GM19463 (cell line): ENCODE data around the gene METTL4.
A peak's percentile ranks its signal among the peaks of the same experiment; 100 is the strongest.

Source experiments
- ATAC-seq: cut with Tn5 transposase; IDR thresholded peaks from one replicate; pipeline ENCODE4 v1.9.1; 2021; ENCODE audit warnings: mild to moderate bottlenecking, moderate library complexity; ENCODE audit not compliant: unreplicated experiment

The METTL4 gene, protein sequence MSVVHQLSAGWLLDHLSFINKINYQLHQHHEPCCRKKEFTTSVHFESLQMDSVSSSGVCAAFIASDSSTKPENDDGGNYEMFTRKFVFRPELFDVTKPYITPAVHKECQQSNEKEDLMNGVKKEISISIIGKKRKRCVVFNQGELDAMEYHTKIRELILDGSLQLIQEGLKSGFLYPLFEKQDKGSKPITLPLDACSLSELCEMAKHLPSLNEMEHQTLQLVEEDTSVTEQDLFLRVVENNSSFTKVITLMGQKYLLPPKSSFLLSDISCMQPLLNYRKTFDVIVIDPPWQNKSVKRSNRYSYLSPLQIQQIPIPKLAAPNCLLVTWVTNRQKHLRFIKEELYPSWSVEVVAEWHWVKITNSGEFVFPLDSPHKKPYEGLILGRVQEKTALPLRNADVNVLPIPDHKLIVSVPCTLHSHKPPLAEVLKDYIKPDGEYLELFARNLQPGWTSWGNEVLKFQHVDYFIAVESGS

DNA sequence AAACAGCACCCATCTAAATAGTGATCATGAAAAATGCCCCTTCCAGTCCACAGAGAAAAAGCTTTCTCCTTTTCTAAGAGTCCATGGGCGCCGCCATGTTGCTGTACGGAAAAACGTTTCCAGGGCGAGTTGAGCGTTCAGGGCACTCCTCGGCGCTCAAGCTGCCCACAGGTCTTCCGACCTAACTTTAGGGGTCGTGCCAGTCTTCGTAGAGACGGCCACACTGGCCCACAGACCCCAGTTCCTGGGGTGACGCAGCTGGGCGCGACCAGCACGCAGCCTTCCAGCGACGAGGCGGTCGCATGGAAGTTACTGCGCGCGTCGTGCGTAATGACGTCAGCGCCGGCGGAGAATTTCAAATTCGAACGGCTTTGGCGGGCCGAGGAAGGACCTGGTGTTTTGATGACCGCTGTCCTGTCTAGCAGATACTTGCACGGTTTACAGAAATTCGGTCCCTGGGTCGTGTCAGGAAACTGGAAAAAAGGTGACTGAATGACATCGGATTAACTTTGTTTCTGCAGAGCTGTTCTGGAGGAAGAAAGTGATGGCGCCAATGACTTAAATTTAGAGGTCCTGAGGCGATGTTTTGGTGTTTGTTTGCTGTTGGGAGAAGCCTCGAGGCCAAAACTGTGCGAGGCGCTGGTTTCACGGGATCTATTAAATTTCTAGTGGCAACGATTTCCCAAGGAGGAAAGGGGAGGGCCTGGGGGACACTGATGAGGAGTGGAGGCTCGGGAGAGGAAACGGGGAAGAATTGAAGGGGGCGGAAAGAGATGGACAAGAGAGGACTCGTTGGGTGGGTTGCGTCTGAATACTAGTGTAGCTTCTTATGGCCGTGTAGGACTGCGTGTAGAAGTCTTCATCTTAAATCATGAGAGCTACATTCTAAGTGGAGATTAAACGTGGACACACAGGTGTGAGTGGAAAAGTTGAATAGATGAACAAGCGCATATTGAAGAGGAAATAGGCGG, at the start of gene METTL4, which contains the start of gene NDC80:
Gene METTL4 (minus strand): TSS at position 306 of the 971 bp plus-strand sequence. CDS start 4,289 bp downstream, outside the sequence.
Gene NDC80 (plus strand): TSS at position 358 of the 971 bp plus-strand sequence. CDS start 1,429 bp downstream, outside the sequence.
- peak; percentile 82 for ATAC-seq

DNA sequence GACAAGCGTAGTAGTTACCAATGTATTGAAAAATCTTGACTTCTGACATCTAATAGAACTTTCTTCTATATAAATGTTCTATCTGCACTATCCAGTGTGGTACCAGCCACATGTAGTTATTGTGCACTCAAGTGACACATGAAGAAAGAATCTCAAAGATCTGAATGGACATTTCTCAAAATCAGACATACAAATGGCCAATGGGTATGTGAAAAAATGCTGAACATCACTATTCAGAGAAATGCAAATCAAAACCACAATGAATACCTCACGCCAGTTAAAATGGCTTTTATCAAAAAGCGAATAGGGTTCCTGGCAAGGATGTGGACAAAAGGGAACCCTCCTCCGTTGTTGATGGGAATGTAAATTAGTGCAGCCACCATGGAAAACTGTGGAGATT, 46.7 kb upstream of the METTL4 start:
- ATAC-seq: no peak

DNA sequence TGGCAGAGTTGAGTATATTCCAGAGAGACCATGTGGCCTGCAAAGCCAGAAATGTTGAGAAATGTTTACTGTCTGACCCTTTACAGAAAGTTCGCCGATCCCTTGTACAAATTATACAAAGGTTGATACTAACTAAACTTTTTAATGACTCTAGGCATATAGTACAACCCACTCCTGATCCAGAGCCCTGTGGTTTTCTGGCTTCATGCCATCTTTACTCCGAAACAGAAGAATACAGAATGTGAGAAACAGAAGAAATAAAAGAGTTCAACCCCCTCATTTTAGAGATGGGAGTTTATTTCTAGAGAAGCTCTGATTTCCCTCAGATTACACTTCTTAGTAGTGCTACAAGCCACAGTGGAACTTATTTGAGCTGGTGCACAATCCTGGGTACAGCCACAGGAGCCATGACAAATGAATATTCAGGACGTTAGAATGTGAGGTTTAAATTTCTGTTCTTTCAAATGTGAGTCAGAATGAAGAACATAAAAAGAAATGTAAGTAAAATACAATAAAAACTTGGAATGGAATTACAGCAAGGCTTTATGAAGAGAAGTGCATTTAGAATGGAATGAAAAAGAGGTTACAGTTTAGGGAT, 46.2 kb upstream of the METTL4 start:
- no peak for ATAC-seq

DNA sequence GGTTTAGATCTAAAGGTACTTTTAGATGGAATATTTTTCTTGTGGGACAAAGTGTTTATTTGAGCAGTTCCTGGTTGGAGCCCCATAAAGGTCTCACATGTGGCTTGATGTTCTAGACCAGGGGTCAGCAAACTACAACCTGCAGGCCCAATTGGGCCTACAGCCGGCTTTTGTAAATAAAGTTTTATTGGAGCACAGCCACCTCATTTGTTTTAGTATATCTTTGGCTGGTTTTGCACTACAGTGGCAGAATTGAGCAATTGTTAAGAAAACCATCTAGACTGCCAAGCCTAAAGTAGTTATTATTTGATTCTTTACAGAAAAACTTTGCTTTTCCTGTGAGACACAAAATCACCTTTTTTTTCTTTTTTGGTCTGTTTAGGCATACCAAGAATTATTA, 41.7 kb upstream of the METTL4 start:
- no peak for ATAC-seq

DNA sequence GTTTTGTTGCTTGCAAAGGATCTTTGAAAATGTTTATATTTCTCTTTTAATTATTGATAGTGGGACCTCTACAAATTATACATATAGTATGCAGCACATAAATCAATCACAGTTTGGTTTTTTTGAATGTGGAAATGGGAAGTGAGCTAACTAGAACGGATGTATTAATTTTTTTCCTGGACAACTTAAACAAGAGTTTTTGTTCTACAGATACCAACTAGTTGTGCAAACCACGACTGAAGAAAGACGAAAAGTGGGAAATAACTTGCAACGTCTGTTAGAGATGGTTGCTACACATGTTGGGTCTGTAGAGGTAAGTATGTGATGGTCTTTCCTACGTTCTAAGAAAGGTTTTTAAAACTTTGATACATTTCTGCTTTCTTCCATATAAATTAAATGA, 39.2 kb upstream of the METTL4 start:
- no peak for ATAC-seq

DNA sequence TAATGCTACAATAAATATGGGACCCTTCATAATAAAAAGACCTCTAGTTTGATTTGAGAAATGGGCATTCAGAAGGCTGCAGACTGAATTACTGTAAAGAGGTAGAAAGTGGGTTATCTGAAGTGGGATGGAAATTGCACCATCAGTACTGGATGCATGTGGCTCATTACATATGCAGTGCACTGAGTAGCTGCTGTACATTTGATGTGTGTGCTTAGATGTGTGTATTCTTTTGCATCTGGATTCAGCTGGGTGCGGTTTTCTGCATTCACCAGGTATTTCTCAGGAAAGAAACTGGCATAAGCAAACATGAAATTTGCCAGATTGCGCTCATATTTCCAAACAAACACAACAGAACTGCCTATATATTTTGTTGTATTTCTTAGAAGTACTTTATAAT, 38.3 kb upstream of the METTL4 start:
- no peak for ATAC-seq

DNA sequence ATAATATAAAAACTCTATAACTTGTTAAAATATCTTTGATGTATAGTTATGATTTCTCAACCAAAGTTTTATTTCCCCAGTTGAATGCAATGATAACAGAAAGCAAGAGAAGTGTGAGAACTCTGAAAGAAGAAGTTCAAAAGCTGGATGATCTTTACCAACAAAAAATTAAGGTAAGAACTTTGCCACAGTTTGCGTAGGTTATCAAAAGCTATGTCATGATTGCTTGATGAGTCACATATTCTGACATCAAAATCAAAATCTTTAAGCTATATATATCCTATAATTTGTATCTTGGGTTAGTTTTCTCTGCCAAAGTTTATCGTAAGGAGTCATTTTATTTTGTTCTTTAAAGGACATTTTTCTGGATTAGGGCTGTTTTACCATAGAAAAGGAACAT, 35.0 kb upstream of the METTL4 start:
- ATAC-seq: no peak

DNA sequence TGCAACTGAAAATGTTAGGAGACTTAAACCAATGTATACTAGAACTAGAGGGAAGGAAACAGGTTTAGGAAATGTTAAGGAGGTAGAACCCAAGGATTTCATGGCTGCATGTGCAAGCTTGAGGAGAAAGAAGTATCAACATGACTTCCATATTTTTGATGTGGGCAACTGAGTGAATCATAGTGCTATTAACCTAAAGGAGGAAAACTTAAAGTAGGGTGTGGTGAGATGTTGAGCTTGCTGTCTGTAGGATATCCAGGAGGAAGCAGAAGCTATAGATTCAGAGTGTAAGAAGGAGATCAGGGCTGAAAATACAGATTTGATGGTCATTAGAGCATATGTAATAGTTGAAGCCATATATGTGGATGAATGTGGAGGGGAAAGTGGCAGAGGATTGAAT, 31.5 kb upstream of the METTL4 start:
- no peak for ATAC-seq

DNA sequence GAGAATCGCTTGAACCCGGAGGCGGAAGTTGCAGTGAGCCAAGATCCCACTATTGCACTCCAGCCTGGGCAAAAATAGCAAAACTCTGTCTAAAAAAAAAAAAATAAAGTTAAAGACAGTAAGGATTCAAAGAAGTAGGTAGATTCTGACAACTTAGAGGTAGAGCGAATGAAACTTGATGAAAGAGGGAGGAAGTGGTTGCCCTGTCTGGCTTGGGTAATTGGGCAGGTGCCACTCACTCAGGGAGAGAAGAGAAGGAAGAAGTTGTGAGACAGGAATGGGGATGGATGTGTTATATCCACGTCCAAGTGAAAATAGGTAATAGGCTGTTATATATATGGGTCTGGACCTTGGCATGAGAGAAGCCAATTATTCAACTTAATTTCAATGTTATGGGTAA, 26.3 kb upstream of the METTL4 start:
- no peak for ATAC-seq

DNA sequence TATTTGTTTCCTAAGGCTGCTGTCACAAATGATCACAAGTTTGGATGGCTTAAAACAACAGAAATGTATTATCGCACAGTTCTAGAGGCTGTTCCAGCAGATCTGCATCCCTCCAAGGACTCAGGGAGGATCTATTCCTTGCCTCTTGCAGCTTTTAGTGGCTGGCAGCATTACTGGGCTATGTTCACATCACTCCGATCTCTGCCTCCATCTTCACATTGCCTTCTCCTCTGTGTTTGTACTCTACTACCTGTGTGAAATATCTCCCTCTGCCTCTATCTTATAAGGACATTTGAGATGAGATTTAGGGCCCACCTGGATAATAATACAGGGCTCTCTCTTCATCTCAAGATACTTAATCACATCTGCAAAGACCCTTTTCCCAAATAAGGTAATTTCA, 19.0 kb upstream of the METTL4 start:
- no peak for ATAC-seq

DNA sequence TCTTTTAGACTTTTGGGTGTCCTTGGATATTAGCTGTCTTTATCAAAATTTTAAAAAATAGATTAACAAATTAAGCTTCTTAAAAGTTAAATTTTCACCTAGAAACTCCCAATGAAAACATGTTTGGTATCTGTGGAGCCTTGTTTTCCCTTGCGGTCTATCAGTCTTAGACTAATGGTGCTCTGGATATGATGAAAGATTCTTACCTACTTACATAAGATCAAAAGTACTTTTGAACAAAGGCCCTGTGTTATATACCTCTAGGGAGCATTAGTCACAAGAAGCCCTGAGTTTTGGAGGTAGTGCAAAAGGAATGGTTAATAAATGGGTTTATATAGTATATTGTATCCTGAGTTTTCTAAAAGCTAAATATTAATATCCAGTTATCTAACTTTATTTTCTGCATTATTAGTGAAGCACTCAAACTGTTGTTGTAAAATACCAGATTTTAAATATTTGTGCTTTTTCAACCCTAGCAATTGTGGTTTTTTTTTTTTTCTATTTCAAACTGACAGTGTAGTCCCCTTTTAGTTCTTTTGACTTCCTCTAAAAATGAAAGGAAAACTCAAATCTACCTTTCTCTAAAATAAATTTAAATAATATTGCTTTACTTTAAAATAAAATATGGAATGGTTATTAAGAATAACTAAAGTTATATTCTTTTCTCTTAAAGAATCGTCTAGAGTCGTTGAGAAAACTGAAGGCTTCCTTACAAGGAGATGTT, 18.2 kb upstream of the METTL4 start:
- ATAC-seq: no peak

DNA sequence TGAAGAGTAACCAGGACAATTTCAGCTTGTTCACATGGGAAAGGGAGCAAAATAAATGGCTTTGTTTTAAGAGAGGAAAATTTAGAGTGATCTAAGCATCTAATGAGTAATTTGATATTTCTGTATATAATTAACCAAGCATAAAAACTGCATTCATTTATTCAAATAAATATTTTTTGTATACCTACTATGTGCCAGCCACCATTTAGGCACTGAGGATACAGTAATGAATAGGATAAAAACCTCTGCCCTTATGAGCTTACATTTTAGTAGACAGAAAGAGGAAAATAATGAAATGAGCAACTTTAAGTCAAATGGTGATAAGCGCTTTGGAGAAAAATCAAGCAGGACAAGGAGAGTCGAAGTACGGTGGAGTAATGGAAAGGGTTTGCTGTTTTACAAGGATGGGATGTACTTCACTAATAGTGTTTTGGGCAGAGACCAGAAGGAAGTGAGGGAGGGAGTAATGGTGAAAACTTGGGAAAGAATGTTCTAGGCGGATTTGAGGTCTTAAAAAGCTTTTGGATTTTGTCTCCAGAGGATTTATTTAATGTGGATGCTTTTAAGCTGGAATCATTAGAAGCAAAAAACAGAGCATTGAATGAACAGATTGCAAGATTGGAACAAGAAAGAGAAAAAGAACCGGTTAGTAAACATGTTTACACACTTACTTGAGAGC, 17.5 kb upstream of the METTL4 start:
- ATAC-seq: no peak

DNA sequence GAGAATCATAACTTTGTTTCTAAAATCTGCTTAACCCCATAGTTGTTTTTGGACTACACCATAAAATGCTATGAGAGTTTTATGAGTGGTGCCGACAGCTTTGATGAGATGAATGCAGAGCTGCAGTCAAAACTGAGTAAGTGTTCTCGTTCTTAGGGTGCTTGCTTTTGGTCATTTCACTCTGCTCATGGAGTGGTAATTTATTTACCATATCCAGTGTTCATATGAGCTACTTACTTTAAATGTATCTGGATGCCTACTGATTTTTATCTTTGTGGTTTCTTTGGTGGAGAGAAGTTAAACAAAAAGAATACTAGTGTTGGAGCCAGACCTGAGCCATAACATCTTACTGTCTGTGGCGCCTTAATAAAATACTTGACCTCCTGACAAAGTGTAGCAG, 16.5 kb upstream of the METTL4 start:
- ATAC-seq: no peak

DNA sequence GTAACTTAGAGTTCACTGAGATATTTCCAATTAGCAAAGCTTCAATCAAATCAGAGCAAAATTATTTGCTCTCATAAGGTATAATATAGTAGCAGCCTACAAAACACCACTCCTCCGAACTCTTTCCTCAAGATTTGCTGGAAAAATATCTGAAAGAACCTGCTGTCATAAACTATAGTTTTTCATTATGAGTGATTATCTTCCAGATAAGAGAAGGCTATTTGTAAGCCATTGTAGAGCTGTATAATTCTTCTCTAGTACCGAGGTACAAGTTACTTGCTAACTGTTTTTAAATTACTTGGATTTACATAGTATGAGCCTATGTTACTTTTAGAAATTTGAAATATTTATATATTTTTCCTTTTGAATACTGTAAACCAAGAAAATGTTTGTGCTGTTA, 2.1 kb upstream of the METTL4 start:
- no peak for ATAC-seq

DNA sequence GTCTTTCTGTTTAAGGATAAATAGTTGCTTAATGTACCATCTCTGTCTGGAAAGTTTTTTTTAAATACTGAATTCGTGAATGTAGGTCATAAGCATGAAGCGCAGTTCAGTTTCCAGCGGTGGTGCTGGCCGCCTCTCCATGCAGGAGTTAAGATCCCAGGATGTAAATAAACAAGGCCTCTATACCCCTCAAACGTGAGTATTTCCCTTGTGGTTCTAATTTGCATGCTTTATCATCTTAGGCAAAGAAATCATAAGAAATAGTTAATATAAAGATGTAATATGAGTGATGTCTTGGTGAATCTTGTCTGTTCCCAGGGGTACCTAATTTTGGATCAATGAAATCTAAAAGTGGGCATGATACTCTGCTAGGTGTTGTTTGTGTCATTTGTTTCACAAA, 1.6 kb upstream of the METTL4 start:
- ATAC-seq: no peak

DNA sequence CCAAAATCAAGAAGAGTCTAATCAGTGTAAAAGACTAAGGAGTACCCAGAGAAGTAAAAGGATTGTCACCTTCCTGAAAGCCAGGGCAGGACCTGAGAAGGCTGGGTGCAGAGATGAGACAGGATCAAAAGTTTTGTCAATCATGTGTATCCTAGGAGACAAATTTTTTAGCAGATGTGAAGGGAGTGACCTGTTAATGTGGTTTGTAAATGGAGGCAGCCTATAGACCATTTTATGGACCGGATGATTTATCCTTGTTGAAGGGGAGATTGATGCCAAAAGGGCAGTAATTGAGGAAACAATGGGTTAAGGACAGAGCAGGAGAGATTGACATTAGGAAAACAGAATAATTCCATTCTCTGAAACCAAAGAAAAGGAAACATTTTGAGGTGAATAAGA, 865 bp upstream of the METTL4 start:
- peak; percentile 3 for ATAC-seq

DNA sequence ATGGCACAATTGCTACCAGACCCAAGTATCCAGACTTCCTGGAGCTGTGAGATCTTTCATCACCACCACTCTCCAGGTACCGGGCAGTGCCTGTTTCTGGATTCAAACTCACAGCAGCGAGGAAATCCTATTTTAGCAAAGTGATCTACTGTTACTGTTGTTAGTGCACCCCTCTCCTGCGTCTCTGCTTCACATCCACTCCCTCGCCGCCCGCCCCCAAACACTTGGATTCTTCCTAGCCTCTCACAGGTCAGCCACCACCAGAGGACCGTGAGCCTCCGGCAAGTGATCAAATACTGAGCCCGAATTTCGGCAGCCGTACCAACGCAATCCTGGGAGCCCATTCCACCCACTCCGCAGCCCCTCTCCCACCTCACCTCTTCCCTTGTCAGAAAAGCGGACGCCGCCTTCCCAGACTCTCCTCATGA, 519 bp downstream of the METTL4 start:
- peak; percentile 40 for ATAC-seq

DNA sequence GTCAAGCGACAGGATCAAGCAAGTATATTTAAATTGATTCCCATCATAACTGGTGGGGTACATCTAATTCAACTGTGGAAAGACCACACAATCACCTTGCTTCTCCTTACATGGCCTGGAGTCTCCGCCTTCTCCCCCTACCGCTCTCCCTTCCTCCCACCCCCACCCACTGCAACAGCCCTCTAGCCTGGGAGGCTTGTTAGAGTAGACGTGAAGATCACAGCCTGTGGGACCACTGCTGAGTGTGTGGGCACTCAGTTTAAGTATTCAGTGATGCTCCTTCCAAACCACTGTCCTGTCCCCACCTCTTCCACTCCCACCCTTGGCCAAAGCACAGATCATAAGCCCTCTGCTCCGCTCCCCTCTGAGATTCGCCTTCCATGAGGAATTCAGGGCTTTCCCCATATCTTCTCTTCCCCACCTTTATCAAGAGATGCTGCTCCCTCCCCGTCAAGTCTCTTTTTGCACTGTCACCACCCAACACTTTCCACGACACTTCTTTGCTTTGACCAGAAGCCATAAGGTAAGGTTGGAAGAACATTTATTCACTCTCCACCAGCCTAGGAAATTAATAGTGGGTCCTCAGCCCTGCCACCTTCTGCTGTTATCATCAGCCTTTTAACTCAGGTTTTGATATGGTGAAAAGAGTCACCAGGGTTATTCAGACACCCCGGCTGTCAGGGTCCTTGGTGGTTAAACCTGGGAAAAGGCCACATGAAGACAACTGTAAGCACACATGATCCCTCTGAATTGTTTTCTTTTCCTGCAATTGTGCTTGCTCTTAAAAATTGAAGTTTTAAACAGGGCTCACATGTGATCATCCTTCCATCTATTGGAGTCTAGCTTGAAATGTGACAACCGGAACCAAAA, 1.7 kb downstream of the METTL4 start:
- ATAC-seq: no peak

DNA sequence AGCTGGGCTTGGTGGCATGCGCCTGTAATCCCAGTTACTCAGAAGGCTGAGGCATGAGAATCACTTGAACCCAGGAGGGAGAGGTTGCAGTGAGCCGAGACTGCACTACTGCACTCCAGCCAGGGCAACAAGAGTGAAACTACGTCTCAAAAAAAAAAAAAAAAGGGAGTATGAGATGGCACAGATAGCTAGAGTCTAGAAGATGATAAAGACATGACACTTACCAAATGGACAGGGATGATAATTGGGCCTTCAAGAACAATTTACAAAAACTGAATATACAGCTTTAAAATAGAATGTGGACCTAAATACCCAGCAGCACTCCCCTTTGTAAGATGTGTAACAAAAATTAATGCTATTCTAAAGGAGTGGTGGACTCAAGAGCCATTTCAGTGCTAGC, 2.7 kb downstream of the METTL4 start:
- ATAC-seq: no peak
